ENCODE measurements around the gene CEACAM19.
"Not testable (repeated sequence)": the region's sequence is repeated elsewhere in the genome, so short reads cannot be mapped to it uniquely, and the experiment has no call there.

The CEACAM19 gene

GRCh38 chr19:44645407-44646048 is 25.8 kb upstream of the CEACAM19 start:
- DNase-seq (ENCODE audit: low read depth in 2 of 2) = no peak

GRCh38 chr19:44646049-44646416 is 25.2 kb upstream of the CEACAM19 start:
- DNase-seq (ENCODE audit: low read depth in 2 of 2) = no peak

- DNase-seq (ENCODE audit: low read depth in 2 of 2) = no peak
Observed at GRCh38 chr19:44647144-44647543, 24.1 kb upstream of the CEACAM19 start.

- no peak for DNase-seq (ENCODE audit: low read depth in 2 of 2)
Observed at GRCh38 chr19:44648631-44649251, 22.5 kb upstream of the CEACAM19 start.

GRCh38 chr19:44649578-44650145 is 21.6 kb upstream of the CEACAM19 start:
- DNase-seq (ENCODE audit: low read depth in 2 of 2) = no peak

- DNase-seq (ENCODE audit: low read depth in 2 of 2) = no peak
Observed at GRCh38 chr19:44653343-44653742, 17.9 kb upstream of the CEACAM19 start.

GRCh38 chr19:44653977-44654774 is 17.1 kb upstream of the CEACAM19 start:
- DNase-seq (ENCODE audit: low read depth in 2 of 2) = peak; percentile 36 to 66

- peak; percentile 47 to 71 for DNase-seq (ENCODE audit: low read depth in 2 of 2)
Observed at GRCh38 chr19:44657211-44657921, 13.9 kb upstream of the CEACAM19 start.

GRCh38 chr19:44658069-44658733 is 13.1 kb upstream of the CEACAM19 start:
- no peak for DNase-seq (ENCODE audit: low read depth in 2 of 2)

- DNase-seq (ENCODE audit: low read depth in 2 of 2) = no peak
Observed at GRCh38 chr19:44660081-44660480, 11.2 kb upstream of the CEACAM19 start.

GRCh38 chr19:44661205-44661604 is 10.1 kb upstream of the CEACAM19 start:
- no peak for DNase-seq (ENCODE audit: low read depth in 2 of 2)

GRCh38 chr19:44661904-44662303 is 9.4 kb upstream of the CEACAM19 start:
- no peak for DNase-seq (ENCODE audit: low read depth in 2 of 2)

GRCh38 chr19:44662691-44663385 is 8.4 kb upstream of the CEACAM19 start:
- no peak for DNase-seq (ENCODE audit: low read depth in 2 of 2)

- DNase-seq (ENCODE audit: low read depth in 2 of 2) = no peak
Observed at GRCh38 chr19:44663996-44664395, 7.3 kb upstream of the CEACAM19 start.

GRCh38 chr19:44664976-44665375 is 6.3 kb upstream of the CEACAM19 start:
- no peak for DNase-seq (ENCODE audit: low read depth in 2 of 2)

GRCh38 chr19:44666852-44667556 is 4.3 kb upstream of the CEACAM19 start:
- DNase-seq (ENCODE audit: low read depth in 2 of 2) = no peak

GRCh38 chr19:44668985-44669764 is 2.1 kb upstream of the CEACAM19 start:
- DNase-seq (ENCODE audit: low read depth in 2 of 2) = no peak

GRCh38 chr19:44670027-44670426 is 1.3 kb upstream of the CEACAM19 start:
- not testable (repeated sequence) for DNase-seq (ENCODE audit: low read depth in 2 of 2)

GRCh38 chr19:44672226-44672625 is 944 bp downstream of the CEACAM19 start:
- DNase-seq (ENCODE audit: low read depth in 2 of 2) = no peak

Measured in stimulated activated CD4-positive, alpha-beta T cell treated with anti-CD3 and anti-CD28 coated beads, Interleukin-12 subunit alpha, Interleukin-12 subunit beta, amount 100 ng/mL, for 24 hours (primary cell).